Spinal cord (tissue), 10 donors: ENCODE data around the gene FAM72B. TPM values are rescaled to one million over a fixed set of nuclear protein-coding genes. Genes with fewer than 3 reads are reported as not detected.
A peak's percentile ranks its signal among the peaks of the same experiment; 100 is the strongest.
"Not testable (repeated sequence)": the region's sequence is repeated elsewhere in the genome, so short reads cannot be mapped to it uniquely, and the experiment has no call there.

Experiments used
- DNase-seq, 6 donors: peaks; one replicate each; pipeline versions ENCODE4 v3.0.0 to v3.0.0-alpha.2; 2013 to 2015; ENCODE audit warnings: low spot score in 6 of 6, low read depth in 4 of 6
- H3K27ac ChIP-seq: one replicate; pipeline ENCODE4 v1.5.1; 2013; ENCODE audit warnings: low read depth, low read length, control low read depth
- H3K27me3 ChIP-seq: one replicate; pipeline ENCODE4 v1.6.1; 2013; ENCODE audit warnings: low read length; ENCODE audit not compliant: control insufficient read depth, insufficient read depth
- H3K36me3 ChIP-seq: one replicate; pipeline ENCODE4 v1.6.1; 2013; ENCODE audit warnings: low read length; ENCODE audit not compliant: control insufficient read depth, insufficient read depth
- H3K4me1 ChIP-seq: one replicate; pipeline ENCODE4 v1.6.1; 2013; ENCODE audit warnings: low read length; ENCODE audit not compliant: control insufficient read depth, insufficient read depth
- H3K4me3 ChIP-seq: one replicate; pipeline ENCODE4 v1.5.1; 2013; ENCODE audit warnings: low read depth, low read length, control low read depth
- H3K9me3 ChIP-seq: one replicate; pipeline ENCODE4 v1.6.1; 2013; ENCODE audit warnings: low read length; ENCODE audit not compliant: control insufficient read depth, insufficient read depth
- WGBS: methylation state at CpG from one replicate; pipeline ENCODE4 v1.1.5; 2013; ENCODE audit warnings: missing lambda C conversion rate; ENCODE audit not compliant: insufficient coverage; 5-methylcytosine and 5-hydroxymethylcytosine counted together
- polyA plus RNA-seq, 2 donors: library from polyadenylated mRNA; unstranded; fragments of 120-200 nt; gene quantifications; one replicate each; pipeline ENCODE4 v1.2.1, GENCODE V29; 2013; ENCODE audit not compliant: insufficient read length in 2 of 2
- total RNA-seq, 2 donors: library from RNA; depleted of rRNA in 1 of 2; stranded (reverse); fragments of 120-200 nt in 1 of 2; fragments of >200 nt in 1 of 2; gene quantifications; one replicate each; pipeline versions ENCODE4 v1.2.3 to v1.2.4, GENCODE V29; 2013 to 2014
- donor health status: healthy.

FAM72B gene
- total and polyA plus RNA-seq, 4 donors, result 2.5 to 5.4 (median 4.0) TPM

GRCh38 chr1:121215699-121216417 is 31.7 kb upstream of the FAM72B start:
- H3K4me1 ChIP-seq, H3K27ac ChIP-seq, H3K36me3 ChIP-seq, H3K4me3 ChIP-seq, DNase-seq, H3K27me3 ChIP-seq, H3K9me3 ChIP-seq: not testable (repeated sequence)
- WGBS, result no CpG with 5 or more reads among the region's 1 CpG

- not testable (repeated sequence) for H3K27me3 ChIP-seq, H3K9me3 ChIP-seq, H3K4me3 ChIP-seq, H3K4me1 ChIP-seq, H3K36me3 ChIP-seq, DNase-seq, H3K27ac ChIP-seq
- WGBS, result no CpG with 5 or more reads among the region's 5 CpGs
These were observed 30.5 kb upstream of the FAM72B start for GRCh38 chr1:121214544-121215156.

GRCh38 chr1:121213491-121213890 is 29.4 kb upstream of the FAM72B start:
- no CpG with 5 or more reads among the region's 9 CpGs for WGBS
- H3K4me3 ChIP-seq, DNase-seq, H3K9me3 ChIP-seq, H3K27ac ChIP-seq, H3K27me3 ChIP-seq, H3K36me3 ChIP-seq, H3K4me1 ChIP-seq: not testable (repeated sequence)

GRCh38 chr1:121210778-121211177 is 26.6 kb upstream of the FAM72B start:
- H3K27me3 ChIP-seq, H3K27ac ChIP-seq, H3K4me1 ChIP-seq, H3K4me3 ChIP-seq, H3K9me3 ChIP-seq, DNase-seq, H3K36me3 ChIP-seq: not testable (repeated sequence)
- WGBS, result no CpG with 5 or more reads among the region's 2 CpGs

- H3K4me1 ChIP-seq, H3K27ac ChIP-seq, DNase-seq, H3K27me3 ChIP-seq, H3K9me3 ChIP-seq, H3K4me3 ChIP-seq, H3K36me3 ChIP-seq: not testable (repeated sequence)
- no CpG with 5 or more reads among the region's 6 CpGs for WGBS
These were observed 24.2 kb upstream of the FAM72B start for GRCh38 chr1:121208375-121208774.

- not testable (repeated sequence) for H3K27me3 ChIP-seq, H3K27ac ChIP-seq, H3K4me3 ChIP-seq, H3K9me3 ChIP-seq, H3K4me1 ChIP-seq, H3K36me3 ChIP-seq, DNase-seq
- no CpG with 5 or more reads among the region's 2 CpGs for WGBS
These were observed 23.2 kb upstream of the FAM72B start for GRCh38 chr1:121207328-121207727.

- DNase-seq, result peak in 2 of 6 donors; percentile 8 to 20
- H3K9me3 ChIP-seq, H3K4me3 ChIP-seq, H3K27me3 ChIP-seq, H3K27ac ChIP-seq, H3K4me1 ChIP-seq, H3K36me3 ChIP-seq: not testable (repeated sequence)
- 73% methylated on average over 1 of the region's 8 CpGs for WGBS
These were observed 21.9 kb upstream of the FAM72B start for GRCh38 chr1:121205786-121206711.

- not testable (repeated sequence) for H3K27ac ChIP-seq, DNase-seq, H3K36me3 ChIP-seq, H3K9me3 ChIP-seq, H3K4me3 ChIP-seq, H3K4me1 ChIP-seq, H3K27me3 ChIP-seq
- WGBS, result no CpG with 5 or more reads among the region's 3 CpGs
These were observed 18.8 kb upstream of the FAM72B start for GRCh38 chr1:121202986-121203385.

GRCh38 chr1:121200985-121201981 is 17.1 kb upstream of the FAM72B start:
- H3K4me1 ChIP-seq, H3K9me3 ChIP-seq, H3K4me3 ChIP-seq, H3K36me3 ChIP-seq, H3K27ac ChIP-seq, H3K27me3 ChIP-seq: not testable (repeated sequence)
- no CpG with 5 or more reads among the region's 13 CpGs for WGBS
- DNase-seq, result peak in 1 of 6 donors; percentile 0
